HCT116 (cell line): ENCODE measurements around the gene FRMPD1. TPM values are rescaled to one million over a fixed set of nuclear protein-coding genes. Genes with fewer than 3 reads are reported as not detected.

Experiments
- ATAC-seq: fragments of 200-7000 bp; cut with Tn5 transposase; 2 replicates; pipeline ENCODE4 v1.9.1; 2020; ENCODE audit warnings: mild to moderate bottlenecking, moderate library complexity
- BruUV-seq: library from RNA; stranded (reverse); fragments of 400-500 nt; replicated peaks from 2 replicates; lab custom pipeline; 2021; lab: Mats Ljungman, UMichigan
- CTCF ChIA-PET: fragments of 300-600 bp; sonication (Branson Sonifier 250); formaldehyde crosslinking; loops from one replicate; lab custom pipeline; 2021; ENCODE audit warnings: antibody characterized with exemption; lab: Charles Lee
- POLR2A ChIA-PET: fragments of 300-600, 350-600 bp; sonication (Branson Sonifier 250); formaldehyde crosslinking; loops from one replicate; lab custom pipeline; 2021; ENCODE audit warnings: antibody characterized with exemption; lab: Charles Lee
- RAD21 ChIA-PET, 2 experiments: fragments of 300-600 bp; sonication (Branson Sonifier 250); formaldehyde crosslinking; loops; one replicate each; lab custom pipeline; 2023; ENCODE audit warnings: low total read pairs in 2 of 2; ENCODE audit not compliant: uncharacterized antibody in 2 of 2, unreplicated experiment in 2 of 2, low non-redundant PET in 1 of 2; lab: Charles Lee
- DNase-seq: peaks from one replicate; pipeline ENCODE4 v3.0.0-alpha.2; 2010; ENCODE audit warnings: low read depth, low spot score
- H2AFZ ChIP-seq: fragments of 200-600 bp; shearing (Covaris generic), sonication (generic); 2 replicates; pipeline ENCODE4 v1.6.1; 2017; ENCODE audit warnings: low read depth, mixed run types, mixed read lengths, antibody characterized with exemption, low read length; ENCODE audit not compliant: poor library complexity, severe bottlenecking
- H3K27ac ChIP-seq: 2 replicates; pipeline ENCODE4 v1.5.1; 2012; ENCODE audit warnings: low read depth, low read length
- H3K27me3 ChIP-seq: fragments of 200-600 bp; sonication (generic); 2 replicates; pipeline ENCODE4 v1.6.1; 2016; ENCODE audit warnings: mixed run types, low read length, mixed read lengths; ENCODE audit not compliant: insufficient read depth
- H3K36me3 ChIP-seq, 2 experiments: fragments of 200-500 bp in 1 of 2; fragments of 200-600 bp in 1 of 2; sonication (Bioruptor generic) in 1 of 2; sonication (generic) in 1 of 2; 2 replicates each; pipeline versions ENCODE4 v1.5.1 to v1.6.1; 2014 to 2016; ENCODE audit warnings: low read length in 2 of 2, inconsistent platforms in 1 of 2, mixed read lengths in 1 of 2, mixed run types in 1 of 2; ENCODE audit not compliant: insufficient read depth in 2 of 2, control insufficient read depth in 1 of 2
- H3K4me1 ChIP-seq, 2 experiments: fragments of 200-600 bp in 1 of 2; sonication (generic) in 1 of 2; 2 replicates each; pipeline versions ENCODE4 v1.5.1 to v1.6.1; 2012 to 2017; ENCODE audit warnings: low read length in 2 of 2, inconsistent platforms in 1 of 2, mild to moderate bottlenecking in 1 of 2, mixed read lengths in 1 of 2, mixed run types in 1 of 2, moderate library complexity in 1 of 2; ENCODE audit not compliant: insufficient read depth in 2 of 2, control insufficient read depth in 1 of 2
- H3K4me2 ChIP-seq: fragments of 200-600 bp; sonication (generic); 2 replicates; pipeline ENCODE4 v1.6.1; 2017; ENCODE audit warnings: mixed run types, low read length, mixed read lengths
- H3K4me3 ChIP-seq, 2 experiments: fragments of 200-600 bp in 1 of 2; sonication (generic) in 1 of 2; replicated peaks in 1 of 2; 2 replicates each; pipeline ENCODE4 v1.5.1; 2011 to 2016; ENCODE audit warnings: low read length in 2 of 2, control low read depth in 1 of 2, low read depth in 1 of 2, mild to moderate bottlenecking in 1 of 2, mixed read lengths in 1 of 2, mixed run types in 1 of 2
- H3K79me2 ChIP-seq: fragments of 200-600 bp; sonication (generic); 2 replicates; pipeline ENCODE4 v1.6.1; 2017; ENCODE audit warnings: mild to moderate bottlenecking, mixed run types, low read length, moderate library complexity, mixed read lengths; ENCODE audit not compliant: insufficient read depth
- H3K9ac ChIP-seq: fragments of 200-600 bp; sonication (generic); 2 replicates; pipeline ENCODE4 v1.6.1; 2016; ENCODE audit warnings: low read length, mixed read lengths
- H3K9me2 ChIP-seq: fragments of 200-600 bp; sonication (generic), shearing (Covaris generic); 2 replicates; pipeline ENCODE4 v1.6.1; 2017; ENCODE audit warnings: mixed run types, mild to moderate bottlenecking, moderate library complexity; ENCODE audit not compliant: insufficient read depth
- H3K9me3 ChIP-seq, 2 experiments: fragments of 200-500 bp in 1 of 2; fragments of 200-600 bp in 1 of 2; sonication (Bioruptor generic) in 1 of 2; sonication (generic) in 1 of 2; 2 replicates each; pipeline ENCODE4 v1.6.1; 2014 to 2017; ENCODE audit warnings: low read length in 2 of 2, mixed read lengths in 2 of 2, inconsistent platforms in 1 of 2, low read depth in 1 of 2, mild to moderate bottlenecking in 1 of 2, mixed run types in 1 of 2, moderate library complexity in 1 of 2; ENCODE audit not compliant: control insufficient read depth in 1 of 2, insufficient read depth in 1 of 2
- H4K20me1 ChIP-seq: fragments of 200-600 bp; sonication (generic), shearing (Covaris generic); 2 replicates; pipeline ENCODE4 v1.6.1; 2017; ENCODE audit warnings: mixed run types, mild to moderate bottlenecking, moderate library complexity; ENCODE audit not compliant: insufficient read depth
- CBX3 ChIP-seq: IDR thresholded peaks from 2 replicates; pipeline ENCODE4 v1.6.1; 2012; ENCODE audit warnings: low read depth
- CEBPB ChIP-seq: IDR thresholded peaks from 2 replicates; pipeline ENCODE4 v1.6.1; 2012; ENCODE audit warnings: low read depth
- ELF1 ChIP-seq: IDR thresholded peaks from 2 replicates; pipeline ENCODE4 v1.6.1; 2012; ENCODE audit warnings: low read depth, borderline replicate concordance
- FOSL1 ChIP-seq: IDR thresholded peaks from 2 replicates; pipeline ENCODE4 v1.6.1; 2012; ENCODE audit warnings: low read depth
- MAX ChIP-seq: IDR thresholded peaks from 2 replicates; pipeline ENCODE4 v1.6.1; 2012
- SRF ChIP-seq: IDR thresholded peaks from 2 replicates; pipeline ENCODE4 v1.6.1; 2012; ENCODE audit warnings: low read depth
- ZFX ChIP-seq: fragments of 450-650 bp; IDR thresholded peaks from 2 replicates; pipeline ENCODE4 v1.6.1; 2017
- intact Hi-C: fragments of 100-400 bp; cut with micrococcal nuclease; formaldehyde crosslinking; loops from 2 replicates; pipeline ENCODE4 v1.10.0; 2022
- total RNA-seq: library from RNA; stranded (reverse); gene quantifications from one replicate; pipeline ENCODE4 v1.2.1, GENCODE V29; 2021; ENCODE audit not compliant: unreplicated experiment
- TF ChIP-seq, protein P1 (sequence below), 3 experiments: fragments of 200-600 bp in 1 of 3; sonication (generic) in 1 of 3; IDR thresholded peaks in 2 of 3; conservative IDR thresholded peaks in 1 of 3; 2 replicates each; pipeline ENCODE4 v1.5.1; 2012 to 2017; ENCODE audit warnings: low read depth in 2 of 3, low read length in 2 of 3, antibody characterized with exemption in 1 of 3, borderline replicate concordance in 1 of 3, control low read depth in 1 of 3, mild to moderate bottlenecking in 1 of 3, mixed read lengths in 1 of 3, mixed run types in 1 of 3, moderate library complexity in 1 of 3; ENCODE audit not compliant: insufficient read depth in 1 of 3
- TF ChIP-seq, protein P2 (sequence below): IDR thresholded peaks from 2 replicates; pipeline ENCODE4 v1.6.1; 2012; ENCODE audit warnings: low read depth

FRMPD1 gene
- total RNA-seq, 1 experiment from 2014 or later = 0.52 TPM

DNA sequence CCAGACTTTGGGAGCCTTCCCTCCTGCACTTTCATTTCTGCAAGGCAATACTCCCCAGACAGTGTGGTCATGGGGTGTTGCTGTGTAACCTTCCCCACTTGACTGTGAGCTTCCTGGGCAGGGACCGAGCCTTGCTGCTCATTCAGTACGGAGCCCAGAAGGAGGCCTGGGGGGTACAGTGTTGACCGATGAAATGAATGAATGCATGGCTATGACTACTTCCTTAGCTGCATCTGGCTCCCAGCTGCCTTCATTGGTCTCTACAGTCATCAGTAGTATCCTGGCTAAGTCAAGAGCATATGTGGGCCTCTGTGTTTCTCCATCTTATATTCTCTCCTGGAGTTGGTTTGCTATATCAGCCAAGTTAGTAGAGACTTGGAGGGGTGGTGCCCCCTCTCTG is 9.9 kb downstream of the FRMPD1 start:
- H3K9ac ChIP-seq = no peak overlapping the region
- H3K9me2 ChIP-seq = no peaks in the 10 kb centered on the region
- ATAC-seq = no peak
- intact Hi-C loops = no loop called here
- CTCF ChIA-PET = no interaction called here
- no peak overlapping the region for H3K4me3 ChIP-seq
- no peaks in the 10 kb centered on the region for H4K20me1 ChIP-seq
- RAD21 ChIA-PET = no interaction called here
- H3K9me3 ChIP-seq = no peaks in the 10 kb centered on the region
- no TSS peak for BruUV-seq
- no peaks in the 10 kb centered on the region for H3K4me1 ChIP-seq
- H3K4me2 ChIP-seq = no peak overlapping the region
- no peak overlapping the region for H3K27ac ChIP-seq
- TF ChIP-seq ZFX (no peak), SRF (no peak), MAX (no peak), CBX3 (no peak), FOSL1 (no peak), ELF1 (no peak), CEBPB (no peak)
- TF ChIP-seq, protein P1, sequence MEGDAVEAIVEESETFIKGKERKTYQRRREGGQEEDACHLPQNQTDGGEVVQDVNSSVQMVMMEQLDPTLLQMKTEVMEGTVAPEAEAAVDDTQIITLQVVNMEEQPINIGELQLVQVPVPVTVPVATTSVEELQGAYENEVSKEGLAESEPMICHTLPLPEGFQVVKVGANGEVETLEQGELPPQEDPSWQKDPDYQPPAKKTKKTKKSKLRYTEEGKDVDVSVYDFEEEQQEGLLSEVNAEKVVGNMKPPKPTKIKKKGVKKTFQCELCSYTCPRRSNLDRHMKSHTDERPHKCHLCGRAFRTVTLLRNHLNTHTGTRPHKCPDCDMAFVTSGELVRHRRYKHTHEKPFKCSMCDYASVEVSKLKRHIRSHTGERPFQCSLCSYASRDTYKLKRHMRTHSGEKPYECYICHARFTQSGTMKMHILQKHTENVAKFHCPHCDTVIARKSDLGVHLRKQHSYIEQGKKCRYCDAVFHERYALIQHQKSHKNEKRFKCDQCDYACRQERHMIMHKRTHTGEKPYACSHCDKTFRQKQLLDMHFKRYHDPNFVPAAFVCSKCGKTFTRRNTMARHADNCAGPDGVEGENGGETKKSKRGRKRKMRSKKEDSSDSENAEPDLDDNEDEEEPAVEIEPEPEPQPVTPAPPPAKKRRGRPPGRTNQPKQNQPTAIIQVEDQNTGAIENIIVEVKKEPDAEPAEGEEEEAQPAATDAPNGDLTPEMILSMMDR (IDR thresholded peaks at IDR 0.05 in 2 of 3, conservative IDR thresholded peaks at IDR 0.05 in 1 of 3; ENCODE audit: borderline replicate concordance in 1 of 3, insufficient read depth in 1 of 3, low read depth in 2 of 3, low read length in 2 of 3) = no peak
- TF ChIP-seq, protein P2, sequence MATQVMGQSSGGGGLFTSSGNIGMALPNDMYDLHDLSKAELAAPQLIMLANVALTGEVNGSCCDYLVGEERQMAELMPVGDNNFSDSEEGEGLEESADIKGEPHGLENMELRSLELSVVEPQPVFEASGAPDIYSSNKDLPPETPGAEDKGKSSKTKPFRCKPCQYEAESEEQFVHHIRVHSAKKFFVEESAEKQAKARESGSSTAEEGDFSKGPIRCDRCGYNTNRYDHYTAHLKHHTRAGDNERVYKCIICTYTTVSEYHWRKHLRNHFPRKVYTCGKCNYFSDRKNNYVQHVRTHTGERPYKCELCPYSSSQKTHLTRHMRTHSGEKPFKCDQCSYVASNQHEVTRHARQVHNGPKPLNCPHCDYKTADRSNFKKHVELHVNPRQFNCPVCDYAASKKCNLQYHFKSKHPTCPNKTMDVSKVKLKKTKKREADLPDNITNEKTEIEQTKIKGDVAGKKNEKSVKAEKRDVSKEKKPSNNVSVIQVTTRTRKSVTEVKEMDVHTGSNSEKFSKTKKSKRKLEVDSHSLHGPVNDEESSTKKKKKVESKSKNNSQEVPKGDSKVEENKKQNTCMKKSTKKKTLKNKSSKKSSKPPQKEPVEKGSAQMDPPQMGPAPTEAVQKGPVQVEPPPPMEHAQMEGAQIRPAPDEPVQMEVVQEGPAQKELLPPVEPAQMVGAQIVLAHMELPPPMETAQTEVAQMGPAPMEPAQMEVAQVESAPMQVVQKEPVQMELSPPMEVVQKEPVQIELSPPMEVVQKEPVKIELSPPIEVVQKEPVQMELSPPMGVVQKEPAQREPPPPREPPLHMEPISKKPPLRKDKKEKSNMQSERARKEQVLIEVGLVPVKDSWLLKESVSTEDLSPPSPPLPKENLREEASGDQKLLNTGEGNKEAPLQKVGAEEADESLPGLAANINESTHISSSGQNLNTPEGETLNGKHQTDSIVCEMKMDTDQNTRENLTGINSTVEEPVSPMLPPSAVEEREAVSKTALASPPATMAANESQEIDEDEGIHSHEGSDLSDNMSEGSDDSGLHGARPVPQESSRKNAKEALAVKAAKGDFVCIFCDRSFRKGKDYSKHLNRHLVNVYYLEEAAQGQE = no peak
- POLR2A ChIA-PET = interaction anchor here (0.8 kb wide), 1 partner anchor 45 kb away, joined by 3 read pairs; no protein-coding TSS in a partner anchor
- DNase-seq = no peak
- no peaks in the 10 kb centered on the region for H3K36me3 ChIP-seq
- no peak overlapping the region for H2AFZ ChIP-seq
- no peaks in the 10 kb centered on the region for H3K79me2 ChIP-seq
- peaks cover 36% of the 10 kb centered on the region for H3K27me3 ChIP-seq
